HPDE6-E6E7 (cell line): ENCODE measurements around the gene MKS1.

Source experiments
- DNase-seq: peaks from one replicate; pipeline ENCODE4 v3.0.0; 2011; ENCODE audit warnings: missing footprints; ENCODE audit errors: extremely low spot score

The MKS1 gene

DNA sequence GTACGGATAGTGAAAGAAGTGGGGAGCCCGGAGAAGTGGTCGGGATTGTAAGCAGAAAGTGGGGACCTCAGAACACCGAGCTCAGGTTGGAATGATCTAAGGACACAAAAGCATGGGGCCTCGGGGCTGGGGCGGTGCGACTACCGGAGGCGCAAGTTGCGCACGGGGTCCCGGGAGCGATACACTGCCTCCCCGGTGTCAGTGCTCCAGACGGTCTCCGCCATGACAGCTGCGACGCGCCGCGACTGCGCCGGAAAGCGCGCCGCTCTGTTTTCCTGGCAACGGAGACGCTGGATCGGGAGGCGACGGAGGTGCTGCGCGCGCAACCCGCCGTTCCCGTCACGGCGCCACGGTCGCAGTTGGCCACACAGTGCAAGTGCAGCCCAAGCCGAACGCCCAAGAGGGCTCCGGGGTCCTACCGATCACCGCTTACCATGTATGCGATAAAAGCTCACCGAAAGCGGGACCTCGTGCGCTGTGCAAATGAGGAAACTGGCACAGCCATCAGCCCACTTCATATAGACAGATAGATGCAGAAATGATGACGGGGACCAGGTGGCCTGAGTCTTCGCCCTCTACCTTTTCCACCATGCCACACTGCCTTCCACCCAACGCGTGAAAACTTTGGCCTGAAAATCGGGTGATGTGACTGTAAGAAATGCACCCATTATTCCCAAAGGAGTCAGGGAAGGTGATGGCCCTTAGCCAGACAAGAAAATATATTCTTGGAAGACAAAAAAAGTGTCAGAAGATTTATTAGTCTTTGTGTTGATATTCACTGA, at the start of gene MKS1:
Gene MKS1, minus strand, starts transcription at position 249 of the 782 bp plus-strand sequence. Its CDS starts 25 bp downstream, at position 224.
- peak; percentile 99 for DNase-seq

DNA sequence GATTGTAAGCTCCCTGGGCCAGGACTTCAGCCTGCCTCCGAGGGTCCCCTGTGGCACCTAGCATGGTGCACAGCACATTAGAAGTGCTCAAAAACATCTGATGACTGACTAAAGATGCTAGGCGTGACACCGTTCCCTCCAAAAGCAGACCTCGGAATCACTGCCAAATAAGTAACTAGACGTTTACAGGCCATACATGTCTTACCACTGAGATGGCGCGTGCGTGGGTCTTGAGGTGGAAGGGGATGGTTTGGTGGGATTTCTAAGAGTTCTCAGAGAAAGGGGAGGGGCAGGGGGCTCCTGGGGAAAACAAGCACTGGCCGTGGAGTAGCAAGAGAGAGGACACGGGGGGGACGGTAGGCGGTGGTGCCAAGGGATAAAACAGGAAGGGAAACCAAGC, 49.3 kb upstream of the MKS1 start:
- no peak for DNase-seq

DNA sequence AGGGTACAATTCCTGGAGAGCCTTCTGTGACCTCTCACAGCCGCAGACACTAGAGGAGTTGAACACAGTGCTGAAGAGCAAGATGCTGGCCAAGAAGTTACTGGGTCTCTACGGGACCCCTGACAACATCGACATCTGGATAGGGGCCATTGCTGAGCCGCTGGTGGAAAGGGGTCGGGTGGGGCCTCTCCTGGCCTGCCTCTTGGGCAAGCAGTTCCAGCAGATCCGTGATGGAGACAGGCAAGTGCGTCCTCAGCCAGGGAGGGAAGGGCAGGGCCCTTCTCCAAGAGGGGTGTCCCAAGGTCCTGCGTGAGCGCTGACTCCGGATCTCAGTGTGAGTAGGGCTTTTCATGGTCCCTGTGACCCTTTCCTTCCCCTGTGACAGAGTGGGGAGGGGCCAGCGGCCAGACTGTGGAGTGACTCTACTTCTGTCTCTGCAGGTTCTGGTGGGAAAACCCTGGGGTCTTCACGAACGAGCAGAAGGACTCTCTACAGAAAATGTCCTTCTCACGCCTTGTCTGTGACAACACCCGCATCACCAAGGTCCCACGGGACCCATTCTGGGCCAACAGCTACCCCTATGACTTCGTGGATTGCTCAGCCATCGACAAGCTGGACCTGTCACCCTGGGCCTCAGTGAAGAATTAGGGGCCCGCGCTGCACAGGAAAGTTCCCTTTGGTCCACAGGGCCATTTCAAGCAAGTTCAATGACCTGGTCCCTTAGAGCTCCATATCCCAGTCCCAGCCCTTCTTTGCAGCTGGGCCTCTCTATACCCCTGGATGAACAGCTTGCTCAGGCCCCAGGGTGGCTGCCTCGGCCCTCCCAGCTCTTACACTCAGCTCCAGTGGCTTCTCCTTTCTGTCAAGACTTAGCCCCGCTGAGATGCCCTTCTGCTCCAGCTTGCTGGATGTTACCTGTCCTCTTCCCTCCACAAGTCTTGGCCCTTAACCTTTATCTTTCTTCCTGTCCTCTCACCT, 48.6 kb upstream of the MKS1 start:
- DNase-seq, result no peak

DNA sequence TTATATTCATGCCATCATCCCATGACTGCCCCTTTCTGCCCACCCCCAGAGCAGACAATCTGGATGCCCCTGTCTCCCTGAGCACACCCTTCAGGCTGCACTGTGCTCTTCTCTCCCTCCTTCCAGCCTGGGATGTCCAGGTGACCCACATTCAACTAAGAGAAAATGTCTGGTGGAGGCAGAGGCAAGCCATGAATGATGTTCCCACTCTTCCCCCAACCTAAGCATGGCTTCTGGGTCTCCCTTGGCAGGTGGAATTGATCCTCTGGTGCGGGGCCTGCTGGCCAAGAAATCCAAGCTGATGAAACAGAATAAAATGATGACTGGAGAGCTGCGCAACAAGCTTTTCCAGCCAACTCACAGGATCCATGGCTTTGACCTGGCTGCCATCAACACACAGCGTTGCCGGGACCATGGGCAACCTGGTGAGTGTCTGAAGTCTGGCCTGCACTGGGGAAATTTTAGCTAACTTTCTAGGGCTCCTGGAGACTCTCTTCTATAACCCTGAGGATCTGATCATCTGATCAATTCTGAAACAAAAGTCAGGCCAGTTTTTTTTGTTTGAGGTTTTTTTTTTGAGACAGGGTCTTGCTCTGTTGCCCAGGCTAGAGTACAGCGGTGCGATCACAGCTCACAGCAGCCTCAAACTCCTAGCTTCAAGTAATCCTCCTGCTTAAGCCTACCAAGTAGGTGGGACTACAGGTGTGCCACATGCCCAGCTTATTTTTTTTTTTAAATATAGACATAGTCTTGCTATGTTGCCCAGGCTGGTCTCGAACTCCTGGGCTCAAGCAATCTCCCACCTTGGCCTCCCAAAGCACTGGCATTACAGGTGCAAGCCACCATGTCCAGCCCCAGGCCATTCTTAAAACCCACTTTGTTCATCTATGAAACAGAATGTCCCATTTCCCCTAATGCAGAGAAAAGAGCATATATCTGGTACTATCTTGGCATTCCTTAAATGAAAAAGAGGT, 47.1 kb upstream of the MKS1 start:
- no peak for DNase-seq

DNA sequence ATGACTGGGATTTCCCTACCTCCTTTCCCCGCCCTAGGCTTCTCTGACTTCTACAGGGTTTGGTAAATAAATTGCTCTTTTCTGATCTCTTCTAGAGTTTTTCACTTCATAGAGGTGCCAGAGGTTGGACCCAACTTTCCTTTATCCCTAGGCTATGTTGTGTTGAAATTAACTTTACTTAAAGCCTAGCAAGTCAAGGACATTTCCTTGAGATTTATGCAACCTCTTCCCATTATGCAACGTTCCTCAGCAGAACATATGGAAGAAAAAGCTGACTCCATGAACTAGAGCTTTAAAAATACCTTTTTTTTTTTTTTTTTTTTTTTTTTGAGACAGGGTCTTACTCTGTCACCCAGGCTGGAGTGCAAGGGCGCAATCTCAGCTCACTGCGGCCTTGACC, 46.2 kb upstream of the MKS1 start:
- no peak for DNase-seq

DNA sequence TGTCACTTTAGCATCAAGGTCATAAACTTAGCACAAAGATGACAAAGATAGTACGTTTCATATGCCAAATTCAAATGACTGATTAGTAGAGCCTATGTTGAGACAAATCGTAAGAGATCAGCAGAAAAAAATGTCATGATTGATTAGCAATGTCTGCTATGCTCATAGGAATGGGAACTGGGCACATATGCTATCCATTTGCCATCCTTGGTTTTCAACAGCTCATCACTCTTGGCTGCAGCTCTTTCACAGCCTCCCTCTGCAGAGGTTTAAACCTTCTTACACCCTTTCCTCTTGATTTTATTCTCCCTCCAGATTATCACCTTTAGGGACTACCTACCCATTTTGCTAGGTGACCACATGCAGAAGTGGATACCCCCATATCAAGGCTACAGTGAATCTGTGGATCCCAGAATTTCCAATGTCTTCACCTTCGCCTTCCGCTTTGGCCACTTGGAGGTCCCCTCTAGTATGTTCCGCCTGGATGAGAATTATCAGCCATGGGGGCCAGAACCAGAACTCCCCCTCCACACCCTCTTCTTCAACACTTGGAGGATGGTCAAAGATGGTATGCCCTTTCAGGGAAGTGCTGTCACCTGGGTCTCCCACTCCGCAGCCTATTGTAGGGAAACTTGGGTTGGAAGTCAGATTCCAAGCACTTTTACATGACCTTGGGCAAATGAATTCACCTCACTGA, 45.5 kb upstream of the MKS1 start:
- DNase-seq, result no peak

DNA sequence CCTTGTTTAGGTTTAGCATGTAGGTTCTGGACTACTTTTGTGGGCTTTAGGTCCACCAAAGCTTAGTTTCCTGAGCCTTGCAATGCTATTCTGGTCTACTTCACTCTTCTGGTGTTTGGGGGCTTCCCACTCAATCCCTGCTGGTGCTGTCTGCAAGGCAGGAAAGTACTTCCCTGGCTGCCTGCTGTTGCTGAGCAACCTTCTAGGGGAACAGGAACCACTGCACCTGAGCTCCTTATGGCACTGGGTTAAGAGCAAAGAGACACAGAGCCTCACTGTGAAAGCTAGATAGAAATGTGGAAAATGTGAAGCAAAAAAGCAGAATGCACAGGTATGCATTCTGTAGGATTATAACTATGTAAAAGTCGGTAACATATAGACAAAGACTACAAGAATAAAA, 44.7 kb upstream of the MKS1 start:
- DNase-seq, result no peak

DNA sequence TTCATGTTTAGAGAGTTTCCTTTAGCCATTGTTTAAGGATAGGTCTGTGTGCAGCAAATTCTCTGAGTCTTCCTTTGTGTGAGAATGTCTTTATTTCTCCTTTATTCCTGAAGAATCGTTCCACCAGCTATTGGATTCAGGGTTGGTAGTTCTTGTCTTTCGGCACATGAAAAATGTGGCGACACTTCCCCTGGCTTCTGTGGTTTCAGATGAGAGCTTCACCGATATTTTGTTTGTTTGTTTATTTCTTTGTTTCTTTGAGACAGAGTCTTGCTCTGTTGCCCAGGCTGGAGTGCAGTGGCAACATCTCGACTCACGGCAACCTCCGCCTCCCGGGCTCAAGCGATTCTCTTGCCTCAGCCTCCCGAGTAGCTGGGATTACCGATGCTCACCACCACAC, 43.1 kb upstream of the MKS1 start:
- no peak for DNase-seq

DNA sequence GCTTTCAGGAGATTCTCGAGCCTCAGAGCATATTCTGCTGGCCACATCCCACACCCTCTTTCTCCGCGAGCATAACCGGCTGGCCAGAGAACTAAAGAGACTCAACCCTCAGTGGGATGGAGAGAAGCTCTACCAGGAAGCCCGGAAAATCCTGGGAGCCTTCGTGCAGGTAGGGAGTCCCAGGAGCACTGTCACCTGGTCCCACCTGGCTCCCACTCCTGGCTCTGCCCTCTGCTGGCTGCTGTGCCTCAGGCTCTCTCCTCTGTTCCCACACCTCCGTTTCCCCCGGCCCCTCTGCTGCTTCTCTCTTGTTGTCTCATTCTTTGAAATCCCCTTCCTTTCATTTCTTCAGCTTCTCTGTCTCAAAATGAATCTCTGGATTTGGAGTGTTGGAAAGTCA, 35.7 kb upstream of the MKS1 start:
- DNase-seq, result no peak

DNA sequence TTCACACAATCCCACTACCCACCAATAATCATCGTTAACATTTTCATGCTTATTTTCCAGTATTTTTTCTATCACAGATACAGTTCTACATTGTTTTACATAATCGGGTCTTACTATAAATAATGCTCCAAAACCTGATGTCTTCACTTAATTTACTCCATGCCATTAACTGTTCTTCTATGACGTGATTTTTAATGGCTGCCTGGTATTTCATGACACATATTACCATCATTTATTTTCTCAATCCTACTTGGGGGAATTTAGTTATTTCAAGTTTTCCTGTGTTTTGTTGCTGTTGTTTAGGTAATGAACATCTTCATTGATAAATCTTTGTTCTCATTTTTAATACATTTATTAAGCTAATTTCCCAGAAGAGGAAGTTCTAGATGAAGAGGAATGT, 34.0 kb upstream of the MKS1 start:
- no peak for DNase-seq

DNA sequence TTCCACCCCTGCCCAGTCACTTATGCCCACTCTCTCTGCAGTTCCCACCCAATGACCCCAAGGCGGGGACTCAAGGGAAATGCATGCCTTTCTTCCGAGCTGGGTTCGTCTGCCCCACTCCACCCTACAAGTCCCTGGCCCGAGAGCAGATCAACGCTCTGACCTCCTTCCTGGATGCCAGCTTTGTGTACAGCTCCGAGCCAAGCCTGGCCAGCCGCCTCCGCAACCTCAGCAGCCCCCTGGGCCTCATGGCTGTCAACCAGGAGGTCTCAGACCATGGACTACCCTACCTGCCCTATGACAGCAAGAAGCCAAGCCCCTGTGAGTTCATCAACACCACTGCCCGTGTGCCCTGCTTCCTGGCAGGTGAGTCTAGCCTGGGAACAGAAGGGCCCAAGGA, 33.1 kb upstream of the MKS1 start:
- no peak for DNase-seq

DNA sequence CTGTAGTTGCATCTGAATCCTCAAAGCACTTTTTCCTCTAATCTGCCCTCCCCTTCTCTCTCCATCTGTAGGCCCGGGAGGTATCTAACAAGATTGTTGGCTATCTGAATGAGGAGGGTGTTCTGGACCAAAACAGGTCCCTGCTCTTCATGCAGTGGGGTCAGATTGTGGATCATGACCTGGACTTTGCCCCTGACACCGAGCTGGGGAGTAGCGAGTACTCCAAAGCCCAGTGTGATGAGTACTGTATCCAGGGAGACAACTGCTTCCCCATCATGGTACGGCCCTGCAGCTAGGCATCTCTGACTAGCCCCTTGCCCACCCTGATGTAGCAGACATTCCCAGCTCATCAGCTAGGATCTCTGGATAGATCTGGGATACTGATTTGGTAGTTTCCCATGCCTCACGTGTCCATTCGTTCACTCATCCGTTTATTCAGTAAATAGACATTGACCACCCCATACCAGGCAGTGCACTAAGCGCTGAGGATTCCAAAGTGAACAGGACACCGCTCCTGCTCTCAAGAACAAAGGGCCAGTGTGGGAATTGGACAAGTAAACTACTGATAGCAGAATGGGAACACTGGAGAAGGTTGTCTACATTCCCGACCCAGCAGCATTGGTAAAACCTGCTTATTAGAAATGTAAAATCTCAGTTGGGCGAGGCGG, 31.4 kb upstream of the MKS1 start:
- no peak for DNase-seq

DNA sequence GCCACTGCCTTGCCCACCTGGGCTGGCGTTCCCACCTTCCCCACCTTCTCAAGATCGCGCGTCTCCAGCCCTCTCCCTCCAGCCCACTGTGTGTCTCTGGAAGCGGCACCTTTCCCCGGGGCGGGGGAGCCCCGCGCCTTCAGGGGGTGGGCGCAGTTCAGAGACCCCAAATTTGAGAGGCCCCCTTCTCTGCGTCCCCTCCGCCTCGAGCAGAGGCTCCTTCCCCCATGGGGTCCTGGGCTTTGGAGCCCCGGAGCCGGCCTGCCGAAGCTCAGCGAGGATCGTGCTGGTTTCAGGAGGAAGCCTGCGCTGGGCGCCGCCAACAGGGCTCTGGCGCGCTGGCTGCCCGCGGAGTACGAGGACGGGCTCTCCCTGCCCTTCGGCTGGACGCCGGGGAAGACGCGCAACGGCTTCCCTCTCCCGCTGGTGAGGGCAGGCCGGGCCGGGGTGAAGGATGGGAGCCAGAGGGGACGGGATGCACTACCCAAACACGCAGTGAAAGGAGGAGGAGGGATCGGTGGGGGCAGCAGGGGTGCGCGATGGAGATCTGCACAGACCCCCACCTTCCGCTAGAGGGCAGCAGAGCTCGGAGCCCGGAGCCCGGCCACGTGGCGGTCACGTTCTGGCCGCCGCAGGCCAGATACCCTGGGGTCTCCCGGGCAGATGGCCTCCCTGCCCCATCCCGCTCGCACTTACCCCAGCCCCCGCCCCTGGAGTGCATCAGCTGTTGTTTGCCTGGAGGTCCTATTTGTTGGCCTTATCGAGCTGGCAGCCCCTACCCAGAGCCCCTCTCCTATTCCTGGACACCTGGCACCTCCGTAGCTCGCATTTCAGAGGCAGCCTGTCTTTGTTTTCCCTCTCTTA, 30.4 kb upstream of the MKS1 start:
- DNase-seq, result peak; percentile 90

DNA sequence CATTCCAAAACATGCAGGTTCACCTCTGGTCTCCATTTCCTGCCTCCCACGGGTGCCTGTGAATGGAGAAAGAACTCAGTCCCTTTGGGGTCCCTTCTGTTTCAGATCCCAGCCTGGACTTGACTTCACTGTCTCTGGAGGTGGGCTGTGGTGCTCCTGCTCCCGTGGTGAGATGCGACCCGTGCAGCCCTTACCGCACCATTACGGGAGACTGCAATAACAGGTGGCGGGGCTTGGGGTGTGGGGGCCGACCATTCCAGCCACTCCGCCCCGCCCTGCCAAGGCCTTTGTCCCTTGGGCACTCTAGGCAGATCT, 29.9 kb upstream of the MKS1 start:
- DNase-seq, result no peak

DNA sequence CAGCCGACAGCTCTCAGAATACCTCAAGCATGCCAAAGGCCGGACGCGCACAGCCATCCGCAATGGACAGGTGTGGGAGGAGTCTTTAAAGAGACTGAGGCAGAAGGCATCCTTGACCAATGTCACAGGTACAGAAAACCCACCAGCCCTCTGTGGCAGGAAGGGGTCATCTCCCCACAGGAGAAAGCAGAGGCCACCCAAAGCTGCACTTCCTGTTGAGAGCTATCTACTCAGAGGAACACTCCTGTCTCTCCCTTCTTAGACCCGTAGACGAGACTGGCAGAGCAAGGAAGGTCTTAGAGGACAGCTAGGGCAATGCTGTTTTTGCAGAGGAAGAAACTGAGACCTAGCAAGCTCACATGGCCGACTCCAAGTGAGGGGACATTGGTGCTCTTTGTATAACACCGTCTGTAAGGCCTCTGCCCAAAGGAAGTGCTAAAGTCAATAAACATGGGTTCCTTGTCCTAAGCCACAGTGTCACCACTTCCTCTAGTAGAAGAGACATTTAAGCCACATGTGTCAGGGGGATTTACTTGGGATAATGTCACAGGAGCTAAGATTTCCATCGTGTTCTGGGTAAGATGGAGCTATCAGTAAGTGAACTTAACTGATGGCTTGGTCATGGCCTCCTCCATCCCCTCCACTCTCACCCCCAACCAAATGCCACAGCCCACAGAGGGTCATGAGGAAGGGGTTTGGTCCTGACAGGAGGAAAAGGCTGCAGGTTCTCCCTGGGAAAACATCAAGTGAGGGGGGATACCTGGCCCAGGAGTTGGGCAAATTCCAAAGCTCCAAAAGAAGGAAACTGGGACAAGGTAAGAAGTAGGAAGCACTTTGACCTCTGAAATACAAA, 28.7 kb upstream of the MKS1 start:
- no peak for DNase-seq

DNA sequence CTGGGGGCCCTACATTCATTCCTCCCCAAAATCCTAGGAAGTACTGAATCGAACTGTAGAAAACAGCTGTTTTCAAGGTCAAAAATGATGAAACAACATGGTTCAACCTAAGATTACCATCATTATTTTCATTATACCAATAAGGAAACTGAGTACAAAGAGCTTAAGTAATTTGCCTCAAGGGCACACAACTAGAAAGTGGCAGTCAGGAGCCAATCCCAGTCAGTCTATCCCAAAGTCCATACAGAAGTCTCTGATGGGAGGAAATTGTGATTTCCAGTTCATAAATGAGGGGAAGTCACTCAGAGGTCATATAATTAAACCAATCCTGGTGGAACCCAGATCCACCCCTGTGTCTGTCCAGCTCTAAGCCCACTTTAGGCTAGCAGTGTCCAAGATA, 27.7 kb upstream of the MKS1 start:
- no peak for DNase-seq

DNA sequence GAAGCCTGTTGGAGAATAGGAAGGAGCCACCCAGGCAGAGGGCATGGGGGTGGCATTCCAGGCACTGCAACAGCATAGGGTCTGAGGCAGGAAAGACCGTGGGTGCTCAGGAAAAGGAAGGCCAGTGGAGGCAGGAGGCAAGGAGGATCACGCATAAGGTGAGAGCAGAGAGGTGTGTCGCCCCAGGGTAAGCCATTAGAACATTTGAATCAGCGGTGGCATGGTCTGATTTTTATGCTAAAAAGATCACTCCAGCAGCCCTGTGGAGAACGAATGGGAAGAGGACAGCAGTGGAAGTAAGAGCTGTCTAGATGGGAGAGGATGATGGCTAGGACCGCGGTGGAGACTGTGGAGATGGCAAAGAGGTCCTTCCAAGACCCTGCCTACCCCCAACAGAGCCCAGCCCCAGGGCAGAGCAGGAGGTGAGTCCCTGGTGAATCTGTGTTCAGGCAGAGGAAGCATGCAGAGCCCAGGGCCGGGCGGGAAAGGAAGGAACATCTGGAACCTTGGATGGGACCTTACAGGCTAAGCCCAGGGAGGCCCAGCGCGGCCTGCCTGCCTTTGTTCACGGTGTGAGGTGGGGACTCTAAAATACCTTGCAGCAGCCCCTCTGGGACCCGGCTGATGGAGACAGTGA, 27.2 kb upstream of the MKS1 start:
- DNase-seq, result no peak

DNA sequence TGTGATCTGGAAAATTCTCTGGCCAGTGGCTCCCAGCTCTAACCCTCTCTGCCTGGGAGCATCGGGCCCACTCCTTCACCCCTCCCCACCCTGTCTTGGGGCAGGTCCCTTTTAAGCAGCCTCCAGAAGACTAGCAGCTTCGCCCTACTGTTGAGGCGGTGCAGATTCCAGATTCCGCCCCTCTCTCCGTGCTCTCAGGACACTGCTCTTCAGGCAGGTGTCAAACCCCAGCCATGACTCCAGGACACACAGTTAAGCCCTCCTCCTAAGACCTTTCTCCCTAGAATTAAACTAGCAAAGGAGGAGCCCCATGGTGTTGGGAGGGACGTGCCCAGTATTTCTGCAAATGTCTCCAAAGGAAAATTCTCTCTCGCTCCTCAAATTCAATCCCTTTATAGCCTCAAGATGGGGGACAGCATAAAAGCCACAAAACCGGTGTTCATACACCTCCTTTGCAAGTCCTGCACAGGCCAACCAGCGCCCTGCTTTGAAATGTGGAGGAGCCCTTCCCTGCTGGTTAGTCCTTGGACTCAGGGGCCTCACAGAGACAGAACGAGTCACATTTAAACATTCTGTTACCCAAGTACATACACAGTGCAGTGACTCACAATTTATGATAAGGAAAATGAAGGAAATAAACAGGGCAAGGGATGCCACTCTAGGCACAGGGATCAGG, 26.5 kb upstream of the MKS1 start:
- DNase-seq, result no peak
